H1 (cell line): ENCODE data around the gene PPARD. TPM values are rescaled to one million over a fixed set of nuclear protein-coding genes. Genes with fewer than 3 reads are reported as not detected.

ENCODE experiments used
- EP300 ChIP-seq, 2 experiments: IDR thresholded peaks; 1 replicate in 1 of 2; 2 replicates in 1 of 2; pipeline ENCODE4 v1.6.1; 2011 to 2012; ENCODE audit warnings: low read depth in 2 of 2, low read length in 2 of 2, mild to moderate bottlenecking in 2 of 2, borderline replicate concordance in 1 of 2, inconsistent platforms in 1 of 2, moderate library complexity in 1 of 2
- GABPA ChIP-seq: IDR thresholded peaks from 2 replicates; pipeline ENCODE4 v1.6.1; 2011; ENCODE audit warnings: mild to moderate bottlenecking, low read length, moderate library complexity, borderline replicate concordance; ENCODE audit not compliant: insufficient read depth
- HDAC2 ChIP-seq, 2 experiments: fragments of 300-600 bp in 1 of 2; sonication (generic) in 1 of 2; IDR thresholded peaks; 2 replicates each; pipeline ENCODE4 v1.6.1; 2011 to 2012; ENCODE audit warnings: low read depth in 2 of 2, low read length in 2 of 2, mild to moderate bottlenecking in 2 of 2, moderate library complexity in 2 of 2, borderline replicate concordance in 1 of 2, inconsistent platforms in 1 of 2
- JUND ChIP-seq: IDR thresholded peaks from 2 replicates; pipeline ENCODE4 v1.6.1; 2011; ENCODE audit warnings: mild to moderate bottlenecking, improper control_type of control experiment, low read length
- POU5F1 ChIP-seq: IDR thresholded peaks from 2 replicates; pipeline ENCODE4 v1.6.1; 2011; ENCODE audit warnings: low read depth, mild to moderate bottlenecking, low read length, moderate library complexity
- YY1 ChIP-seq: IDR thresholded peaks from 2 replicates; pipeline ENCODE4 v1.6.1; 2011; ENCODE audit warnings: low read depth, mild to moderate bottlenecking, low read length
- polyA plus RNA-seq, 7 experiments: library from polyadenylated mRNA; depleted of rRNA in 3 of 7; stranded (reverse) in 5 of 7; unstranded in 2 of 7; fragments of >200 nt in 5 of 7; fragments of 200-250 nt in 2 of 7; gene quantifications; 1 replicate in 5 of 7; 2 replicates in 1 of 7; 4 replicates in 1 of 7; pipeline versions ENCODE4 v1.2.1 to v1.2.3, GENCODE V29; 2011 to 2013; ENCODE audit warnings: missing spikeins in 2 of 7, mixed read lengths in 2 of 7
- total RNA-seq: library from RNA; stranded (reverse); fragmentation: NEBNext Ultra II Directional; extraction: Animal tissue kit (Norgen Biotek cat#: 25700); gene quantifications from 2 replicates; pipeline ENCODE4 v1.2.1, GENCODE V29; 2021

Gene PPARD
- total and polyA plus RNA-seq, 2 of the 8 experiments (the other 6 are each of a cell fraction or from before 2014, with no cell fraction given) = 14.6 to 14.9 TPM

DNA sequence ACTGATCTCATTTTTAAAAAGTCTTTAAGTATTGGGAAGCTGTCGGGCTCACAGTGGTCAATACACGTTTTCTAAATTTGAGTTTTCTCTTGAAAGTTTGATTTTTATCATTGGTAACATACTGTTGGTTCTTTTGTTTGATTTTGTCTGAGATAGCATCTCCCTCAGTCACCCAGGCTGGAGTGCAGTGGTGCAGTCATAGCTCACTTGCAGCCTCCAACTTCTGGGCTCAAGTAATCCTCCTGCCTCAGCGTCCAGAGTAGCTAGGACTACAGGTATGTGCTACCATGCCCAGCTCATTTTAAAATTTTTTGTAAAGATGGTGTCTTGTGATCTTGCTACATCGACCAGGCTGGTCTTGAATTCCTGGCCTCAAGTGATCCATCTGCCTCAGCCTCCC lies 9.1 kb downstream of the PPARD start (continued):
- TF ChIP-seq HDAC2 (IDR thresholded peaks at IDR 0.05; ENCODE audit: borderline replicate concordance in 1 of 2, low read depth in 2 of 2, low read length in 2 of 2) (no peak), YY1 (no peak), JUND (no peak), EP300 (IDR thresholded peaks at IDR 0.05; ENCODE audit: borderline replicate concordance in 1 of 2, low read depth in 2 of 2, low read length in 2 of 2) (no peak), GABPA (no peak), POU5F1 (no peak)
